HUES6 (cell line): ENCODE results near the gene B4GALT5.

Experiments used
- H3K27ac ChIP-seq: 2 replicates; pipeline ENCODE4 v1.7.0; 2013; ENCODE audit warnings: low read depth, mild to moderate bottlenecking, low read length, inconsistent platforms
- H3K27me3 ChIP-seq: 2 replicates; pipeline ENCODE4 v1.6.1; 2013; ENCODE audit warnings: low read length; ENCODE audit not compliant: control insufficient read depth, insufficient read depth
- H3K36me3 ChIP-seq: 2 replicates; pipeline ENCODE4 v1.6.1; 2013; ENCODE audit warnings: low read length; ENCODE audit not compliant: control insufficient read depth, insufficient read depth
- H3K4me1 ChIP-seq: 2 replicates; pipeline ENCODE4 v1.6.1; 2013; ENCODE audit warnings: low read length; ENCODE audit not compliant: control insufficient read depth, insufficient read depth
- H3K4me3 ChIP-seq: 2 replicates; pipeline ENCODE4 v1.5.1; 2013; ENCODE audit warnings: low read depth, low read length
- H3K9ac ChIP-seq: one replicate; pipeline ENCODE4 v1.6.1; 2013; ENCODE audit warnings: mild to moderate bottlenecking, low read length
- H3K9me3 ChIP-seq: 2 replicates; pipeline ENCODE4 v1.6.1; 2013; ENCODE audit warnings: low read depth, low read length; ENCODE audit not compliant: control insufficient read depth, insufficient read depth

B4GALT5 gene

DNA sequence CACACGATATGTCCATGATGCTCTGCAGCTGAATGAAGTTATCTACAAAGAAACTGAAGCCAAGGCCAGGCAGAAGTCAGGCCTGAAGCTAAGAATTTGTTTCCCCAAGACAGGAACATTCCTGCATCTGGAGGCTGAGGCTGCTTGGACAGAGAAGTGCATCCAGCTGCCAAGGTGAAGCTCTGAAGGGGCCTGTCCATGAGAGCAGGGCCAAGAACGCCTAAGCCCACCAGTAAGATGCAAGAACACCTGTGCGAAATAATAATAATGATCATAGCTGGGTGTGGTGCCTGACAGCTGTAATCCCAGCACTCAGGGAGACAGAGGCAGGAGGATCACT is 37.7 kb upstream of the B4GALT5 start:
- Histone ChIP-seq H3K27ac (no peak overlapping the region), H3K27me3 (no peaks in the 10 kb centered on the region), H3K9me3 (no peaks in the 10 kb centered on the region), H3K4me1 (no peaks in the 10 kb centered on the region), H3K9ac (no peak overlapping the region), H3K36me3 (no peaks in the 10 kb centered on the region), H3K4me3 (no peak overlapping the region)

DNA sequence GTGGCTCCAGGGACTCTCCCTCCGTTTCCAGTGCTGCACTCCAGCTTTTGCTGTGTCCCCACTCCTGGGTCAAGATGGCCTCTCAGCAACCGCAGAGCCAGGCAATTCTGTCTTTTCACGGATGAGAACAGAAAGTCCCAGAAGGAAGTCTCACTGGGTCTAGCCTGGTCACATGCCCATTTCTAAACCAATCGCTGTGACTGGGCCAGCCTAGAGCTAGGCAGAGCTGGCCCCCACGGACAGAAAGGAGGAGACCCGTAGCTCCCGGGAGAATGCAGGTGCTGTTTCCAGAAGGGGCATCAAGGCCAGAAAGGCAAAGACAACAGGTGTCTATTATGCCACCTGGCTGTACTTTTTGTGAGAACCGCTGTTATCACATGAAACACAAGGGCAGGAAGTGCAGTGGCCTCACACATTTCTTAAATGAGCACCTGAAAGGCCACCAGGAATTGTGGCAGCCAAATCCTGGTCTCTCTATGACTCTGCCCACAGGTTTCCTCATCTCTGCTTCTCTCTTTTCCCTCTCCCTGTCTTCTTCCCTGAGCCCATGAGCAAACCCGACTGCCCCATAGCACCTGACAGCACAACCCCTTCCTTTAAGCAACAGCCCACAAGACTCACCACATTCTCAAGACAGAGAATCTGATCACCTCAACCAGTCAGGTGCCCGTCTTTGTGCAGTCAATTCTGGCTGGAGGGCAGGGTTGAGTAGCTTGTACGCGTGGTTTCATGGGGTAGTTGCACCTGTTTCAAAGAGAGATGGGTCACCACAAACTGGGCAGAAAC is 37.1 kb upstream of the B4GALT5 start:
- H3K9ac ChIP-seq: no peak overlapping the region
- no peaks in the 10 kb centered on the region for H3K9me3 ChIP-seq
- H3K4me1 ChIP-seq: no peaks in the 10 kb centered on the region
- no peak overlapping the region for H3K27ac ChIP-seq
- no peaks in the 10 kb centered on the region for H3K27me3 ChIP-seq
- no peak overlapping the region for H3K4me3 ChIP-seq
- no peaks in the 10 kb centered on the region for H3K36me3 ChIP-seq

- H3K36me3 ChIP-seq: no peaks in the 10 kb centered on the region
- no peaks in the 10 kb centered on the region for H3K27me3 ChIP-seq
- no peak overlapping the region for H3K4me3 ChIP-seq
- H3K9me3 ChIP-seq: no peaks in the 10 kb centered on the region
- no peaks in the 10 kb centered on the region for H3K4me1 ChIP-seq
- H3K27ac ChIP-seq: no peak overlapping the region
- no peak overlapping the region for H3K9ac ChIP-seq
Observed at GRCh38 chr20:49749625-49750024, 35.9 kb upstream of the B4GALT5 start.

DNA sequence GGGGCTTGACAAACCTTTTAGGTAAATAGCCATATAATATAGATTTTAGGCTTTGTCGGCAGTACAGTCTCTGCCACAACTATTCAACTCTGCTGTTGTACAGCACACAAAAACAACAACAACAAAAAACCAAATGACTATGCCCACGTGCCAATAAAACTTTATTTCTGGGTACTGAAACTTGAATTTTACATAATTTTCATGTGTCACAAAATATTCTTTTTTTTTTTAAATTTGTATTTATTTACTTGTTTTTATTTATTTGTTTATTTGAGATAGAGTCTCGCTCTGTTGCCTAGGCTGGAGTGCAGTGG is 34.8 kb upstream of the B4GALT5 start:
- Histone ChIP-seq H3K9ac (no peak overlapping the region), H3K9me3 (no peaks in the 10 kb centered on the region), H3K27ac (no peak overlapping the region), H3K36me3 (no peaks in the 10 kb centered on the region), H3K4me1 (no peaks in the 10 kb centered on the region), H3K4me3 (no peak overlapping the region), H3K27me3 (no peaks in the 10 kb centered on the region)

- Histone ChIP-seq H3K36me3 (no peaks in the 10 kb centered on the region), H3K4me3 (no peak overlapping the region), H3K9me3 (no peaks in the 10 kb centered on the region), H3K9ac (no peak overlapping the region), H3K27me3 (no peaks in the 10 kb centered on the region), H3K4me1 (peaks cover 5% of the 10 kb centered on the region), H3K27ac (no peak overlapping the region)
Observed at GRCh38 chr20:49747707-49748524, 34.2 kb upstream of the B4GALT5 start.

DNA sequence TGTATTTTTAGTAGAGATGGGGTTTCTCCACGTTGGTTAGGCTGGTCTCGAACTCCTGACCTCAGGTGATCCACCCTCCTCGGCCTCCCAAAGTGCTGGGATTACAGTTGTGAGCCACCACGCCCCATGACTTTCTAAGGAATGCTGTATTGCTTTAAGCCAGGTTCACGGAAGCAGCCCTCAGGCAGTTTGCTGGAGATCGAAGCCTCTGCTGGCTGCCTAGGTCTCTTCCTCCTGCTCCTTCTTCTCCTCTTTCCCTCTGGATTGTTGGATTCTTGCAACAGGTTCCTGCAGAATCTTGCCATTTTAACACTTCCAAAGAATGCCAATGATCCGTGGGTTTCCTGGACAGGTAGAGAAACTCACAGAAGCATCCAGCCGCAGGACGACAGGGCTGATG is 29.3 kb upstream of the B4GALT5 start:
- Histone ChIP-seq H3K9me3 (no peaks in the 10 kb centered on the region), H3K27ac (no peak overlapping the region), H3K4me3 (no peak overlapping the region), H3K4me1 (peaks cover 11% of the 10 kb centered on the region), H3K36me3 (no peaks in the 10 kb centered on the region), H3K9ac (no peak overlapping the region), H3K27me3 (no peaks in the 10 kb centered on the region)

DNA sequence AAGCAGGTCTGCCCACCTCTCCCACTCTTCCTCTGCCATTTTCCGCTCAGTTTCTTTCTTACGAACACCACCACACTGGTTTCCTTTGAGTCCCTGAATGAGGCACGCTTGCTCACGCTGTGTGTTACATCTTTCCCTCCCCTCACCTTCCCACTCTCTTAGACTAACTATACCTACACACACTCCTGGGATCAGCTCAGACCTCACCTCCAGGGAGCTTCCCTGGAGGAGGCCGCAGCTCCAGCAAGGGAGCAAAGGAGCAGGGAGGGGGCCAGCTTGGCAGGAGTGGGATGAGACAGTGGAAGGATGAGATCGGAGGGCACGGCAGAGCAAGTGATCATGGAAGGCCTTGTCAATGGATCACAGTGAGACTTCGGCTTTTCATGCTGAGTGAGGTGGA is 28.3 kb upstream of the B4GALT5 start:
- H3K9ac ChIP-seq: no peak overlapping the region
- H3K9me3 ChIP-seq: no peaks in the 10 kb centered on the region
- H3K4me3 ChIP-seq: no peak overlapping the region
- no peaks in the 10 kb centered on the region for H3K36me3 ChIP-seq
- H3K27me3 ChIP-seq: no peaks in the 10 kb centered on the region
- no peak overlapping the region for H3K27ac ChIP-seq
- peaks cover 11% of the 10 kb centered on the region for H3K4me1 ChIP-seq

GRCh38 chr20:49740807-49741206 is 27.1 kb upstream of the B4GALT5 start:
- H3K27me3 ChIP-seq: no peaks in the 10 kb centered on the region
- H3K9me3 ChIP-seq: no peaks in the 10 kb centered on the region
- no peaks in the 10 kb centered on the region for H3K36me3 ChIP-seq
- no peak overlapping the region for H3K4me3 ChIP-seq
- no peak overlapping the region for H3K9ac ChIP-seq
- H3K27ac ChIP-seq: no peak overlapping the region
- peaks cover 11% of the 10 kb centered on the region for H3K4me1 ChIP-seq

- H3K9me3 ChIP-seq: no peaks in the 10 kb centered on the region
- no peaks in the 10 kb centered on the region for H3K27me3 ChIP-seq
- no peaks in the 10 kb centered on the region for H3K36me3 ChIP-seq
- no peak overlapping the region for H3K4me3 ChIP-seq
- no peak overlapping the region for H3K9ac ChIP-seq
- no peak overlapping the region for H3K27ac ChIP-seq
- peaks cover 11% of the 10 kb centered on the region for H3K4me1 ChIP-seq
Observed at GRCh38 chr20:49739042-49739441, 25.4 kb upstream of the B4GALT5 start.

- H3K27me3 ChIP-seq: no peaks in the 10 kb centered on the region
- no peak overlapping the region for H3K9ac ChIP-seq
- no peaks in the 10 kb centered on the region for H3K36me3 ChIP-seq
- H3K4me1 ChIP-seq: peaks cover 6% of the 10 kb centered on the region
- H3K27ac ChIP-seq: no peak overlapping the region
- no peaks in the 10 kb centered on the region for H3K9me3 ChIP-seq
- no peak overlapping the region for H3K4me3 ChIP-seq
Observed at GRCh38 chr20:49737260-49737659, 23.6 kb upstream of the B4GALT5 start.

- H3K36me3 ChIP-seq: no peaks in the 10 kb centered on the region
- H3K27me3 ChIP-seq: no peaks in the 10 kb centered on the region
- H3K9me3 ChIP-seq: peaks cover 3% of the 10 kb centered on the region; the same call in 1 of the 2 replicates
- H3K27ac ChIP-seq: no peak overlapping the region
- peaks cover 6% of the 10 kb centered on the region; the same call in 1 of the 2 replicates for H3K4me1 ChIP-seq
- no peak overlapping the region for H3K9ac ChIP-seq
- H3K4me3 ChIP-seq: no peak overlapping the region
Observed at GRCh38 chr20:49729780-49730179, 16.1 kb upstream of the B4GALT5 start.
